Neural cell (in vitro differentiated cells): ENCODE data around the gene LANCL3. TPM values are rescaled to one million over a fixed set of nuclear protein-coding genes. Genes with fewer than 3 reads are reported as not detected.

Source experiments
- H2AFZ ChIP-seq: fragments of 200-600, 300-800 bp; sonication (generic), shearing (Covaris generic); 2 replicates; pipeline ENCODE4 v1.6.0; 2014; ENCODE audit warnings: low read depth, mild to moderate bottlenecking, antibody characterized with exemption, low read length, moderate library complexity
- H3F3A ChIP-seq: fragments of 200-600 bp; shearing (Covaris generic); 2 replicates; pipeline ENCODE4 v1.6.1; 2016; ENCODE audit warnings: mild to moderate bottlenecking, moderate library complexity, mixed read lengths, antibody characterized with exemption, low read length; ENCODE audit not compliant: insufficient read depth, poor library complexity, severe bottlenecking
- H3K27ac ChIP-seq: fragments of 200-600, 300-800 bp; sonication (generic), shearing (Covaris generic); 2 replicates; pipeline ENCODE4 v1.5.1; 2014; ENCODE audit warnings: mild to moderate bottlenecking, low read length, moderate library complexity
- H3K27me3 ChIP-seq: fragments of 300-800, 200-600 bp; sonication (generic), shearing (Covaris generic); 2 replicates; pipeline ENCODE4 v1.6.0; 2014; ENCODE audit warnings: mild to moderate bottlenecking, low read depth, low read length, moderate library complexity; ENCODE audit not compliant: insufficient read depth
- H3K36me3 ChIP-seq: fragments of 300-800, 200-600 bp; sonication (generic), shearing (Covaris generic); 2 replicates; pipeline ENCODE4 v1.5.1; 2014; ENCODE audit warnings: mild to moderate bottlenecking, antibody characterized with exemption, low read length, moderate library complexity; ENCODE audit not compliant: insufficient read depth
- H3K4me2 ChIP-seq: fragments of 300-800, 200-600 bp; sonication (generic), shearing (Covaris generic); 2 replicates; pipeline ENCODE4 v1.6.0; 2014; ENCODE audit warnings: mild to moderate bottlenecking, low read length
- H3K4me3 ChIP-seq: fragments of 300-800, 200-600 bp; sonication (generic), shearing (Covaris generic); 2 replicates; pipeline ENCODE4 v1.5.1; 2014; ENCODE audit warnings: mild to moderate bottlenecking, low read length, moderate library complexity
- H3K79me2 ChIP-seq: fragments of 200-600 bp; shearing (Covaris generic); replicated peaks from 2 replicates; pipeline ENCODE4 v1.6.0; 2014; ENCODE audit warnings: mild to moderate bottlenecking, low read length, moderate library complexity; ENCODE audit not compliant: insufficient read depth
- H3K9ac ChIP-seq: fragments of 300-800, 200-600 bp; sonication (generic), shearing (Covaris generic); 2 replicates; pipeline ENCODE4 v1.6.1; 2016; ENCODE audit warnings: mild to moderate bottlenecking, low read length, mixed read lengths
- H3K9me2 ChIP-seq: fragments of 200-600 bp; shearing (Covaris generic); 2 replicates; pipeline ENCODE4 v1.6.1; 2016; ENCODE audit warnings: mild to moderate bottlenecking, low read length, mixed read lengths; ENCODE audit not compliant: insufficient read depth
- H3K9me3 ChIP-seq: fragments of 200-600, 300-800 bp; sonication (generic), shearing (Covaris generic); 2 replicates; pipeline ENCODE4 v1.6.1; 2016; ENCODE audit warnings: mild to moderate bottlenecking, mixed run types, low read length, moderate library complexity, mixed read lengths
- H4K20me1 ChIP-seq: fragments of 200-600 bp; shearing (Covaris generic); 2 replicates; pipeline ENCODE4 v1.6.1; 2016; ENCODE audit warnings: mild to moderate bottlenecking, mixed run types; ENCODE audit not compliant: insufficient read depth
- CTCF ChIP-seq: fragments of 450-650 bp; IDR thresholded peaks from 2 replicates; pipeline ENCODE4 v1.5.1; 2014; ENCODE audit warnings: antibody characterized with exemption, mild to moderate bottlenecking, moderate library complexity; ENCODE audit not compliant: poor library complexity, severe bottlenecking
- EP300 ChIP-seq: fragments of 450-650 bp; conservative IDR thresholded peaks from 2 replicates; pipeline ENCODE4 v1.6.1; 2014; ENCODE audit warnings: antibody characterized with exemption, mild to moderate bottlenecking, moderate library complexity; ENCODE audit not compliant: poor library complexity, severe bottlenecking
- EZH2 ChIP-seq: fragments of 200-600, 300-800 bp; shearing (Covaris generic), sonication (generic); IDR thresholded peaks from 2 replicates; pipeline ENCODE4 v1.6.1; 2014; ENCODE audit warnings: antibody characterized with exemption, low read length, borderline replicate concordance, mild to moderate bottlenecking; ENCODE audit not compliant: insufficient read depth, poor library complexity, severe bottlenecking
- MXI1 ChIP-seq: fragments of 450-650 bp; conservative IDR thresholded peaks from 2 replicates; pipeline ENCODE4 v1.6.1; 2014; ENCODE audit warnings: antibody characterized with exemption, mild to moderate bottlenecking; ENCODE audit not compliant: poor library complexity, severe bottlenecking
- POLR2AphosphoS5 ChIP-seq: IDR thresholded peaks from 2 replicates; pipeline ENCODE4 v1.6.1; 2012
- RAD21 ChIP-seq: fragments of 450-650 bp; conservative IDR thresholded peaks from 2 replicates; pipeline ENCODE4 v1.6.1; 2014; ENCODE audit warnings: antibody characterized with exemption, mild to moderate bottlenecking, moderate library complexity
- REST ChIP-seq: IDR thresholded peaks from 2 replicates; pipeline ENCODE4 v1.6.1; 2012; ENCODE audit warnings: borderline replicate concordance
- SMC3 ChIP-seq: fragments of 450-650 bp; conservative IDR thresholded peaks from 2 replicates; pipeline ENCODE4 v1.6.1; 2014; ENCODE audit warnings: antibody characterized with exemption, mild to moderate bottlenecking, moderate library complexity; ENCODE audit not compliant: poor library complexity
- TAF1 ChIP-seq: IDR thresholded peaks from 2 replicates; pipeline ENCODE4 v1.6.1; 2012; ENCODE audit warnings: low read depth
- polyA plus RNA-seq: library from polyadenylated mRNA; depleted of rRNA; stranded (reverse); fragments of >200 nt; gene quantifications from 2 replicates; pipeline ENCODE4 v1.2.3, GENCODE V29; 2014

LANCL3 gene
- polyA plus RNA-seq, 1 donor from 2014 or later, result 0.35 TPM

DNA sequence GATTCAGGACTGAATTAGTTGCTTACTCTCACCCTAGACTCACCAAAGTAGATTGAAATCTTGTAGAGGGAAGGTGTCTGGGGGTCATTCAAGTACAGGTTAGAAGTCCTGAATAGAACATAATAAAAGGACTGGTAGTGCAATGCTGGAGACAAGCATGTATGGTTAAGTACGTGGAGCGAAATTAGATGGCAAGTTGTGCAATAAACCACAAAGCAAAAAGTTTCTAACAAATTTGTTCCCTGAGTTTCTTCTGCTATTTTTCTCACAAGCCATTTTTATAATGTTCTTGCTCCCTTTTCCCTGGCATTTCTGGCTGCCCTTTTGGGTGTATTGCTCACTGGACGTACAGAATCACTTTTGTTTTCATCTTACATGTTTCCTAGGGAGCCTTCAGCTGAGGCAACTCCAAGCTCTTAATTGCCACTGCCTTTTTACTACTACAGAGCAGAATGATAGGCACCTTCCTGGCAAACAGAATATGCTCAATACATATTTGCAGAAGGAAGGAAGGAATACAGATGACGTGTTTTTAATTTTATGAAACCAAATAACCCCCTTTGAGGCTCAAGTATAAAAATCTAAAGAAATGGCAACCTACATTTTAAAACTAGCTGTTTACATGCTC, 23.4 kb downstream of the LANCL3 start:
- H3K27ac ChIP-seq, result no peak overlapping the region
- H3K36me3 ChIP-seq, result no peaks in the 10 kb centered on the region
- H3K9me2 ChIP-seq, result no peaks in the 10 kb centered on the region
- TF ChIP-seq MXI1 (no peak), SMC3 (no peak), RAD21 (no peak), EZH2 (no peak), CTCF (no peak), REST (no peak), EP300 (no peak), POLR2AphosphoS5 (no peak), TAF1 (no peak)
- no peaks in the 10 kb centered on the region for H3K27me3 ChIP-seq
- no peak overlapping the region for H2AFZ ChIP-seq
- no peaks in the 10 kb centered on the region for H4K20me1 ChIP-seq
- no peak overlapping the region for H3K9ac ChIP-seq
- no peaks in the 10 kb centered on the region for H3K9me3 ChIP-seq
- H3K4me3 ChIP-seq, result no peak overlapping the region
- no peaks in the 10 kb centered on the region for H3F3A ChIP-seq
- H3K79me2 ChIP-seq, result no peaks in the 10 kb centered on the region
- H3K4me2 ChIP-seq, result no peak overlapping the region

DNA sequence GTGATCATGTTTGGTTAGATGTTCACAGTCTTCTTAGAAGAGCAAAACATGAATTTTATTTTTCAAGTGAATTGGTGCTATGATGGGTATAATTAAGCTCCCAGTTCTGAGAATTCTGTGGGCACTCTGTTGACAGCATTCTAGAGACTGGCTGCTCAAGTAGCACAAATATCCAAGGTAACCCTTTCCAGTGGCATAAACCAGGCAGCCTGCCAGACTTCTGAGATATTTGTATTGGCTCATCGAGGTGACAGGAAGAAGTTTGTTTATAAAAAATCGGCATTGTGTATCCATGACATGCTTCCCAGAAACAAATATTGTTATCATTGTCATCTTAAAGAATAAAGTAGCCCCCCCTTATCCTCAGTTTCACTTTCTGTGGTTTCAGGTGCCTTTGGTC, 28.3 kb downstream of the LANCL3 start:
- TF ChIP-seq CTCF (no peak), EZH2 (no peak), SMC3 (no peak), RAD21 (no peak), POLR2AphosphoS5 (no peak), TAF1 (no peak), MXI1 (no peak), REST (no peak), EP300 (no peak)
- no peaks in the 10 kb centered on the region for H3K79me2 ChIP-seq

More for the DNA sequence above, 28.3 kb downstream of the LANCL3 start:
- Histone ChIP-seq H3K27ac (no peak overlapping the region), H3K9me3 (no peaks in the 10 kb centered on the region), H3K4me3 (no peak overlapping the region), H3K36me3 (no peaks in the 10 kb centered on the region), H3K27me3 (no peaks in the 10 kb centered on the region), H2AFZ (no peak overlapping the region), H3K9me2 (no peaks in the 10 kb centered on the region), H4K20me1 (no peaks in the 10 kb centered on the region), H3F3A (no peaks in the 10 kb centered on the region), H3K4me2 (no peak overlapping the region), H3K9ac (no peak overlapping the region)
